Activated naive CD8-positive, alpha-beta T cell treated with anti-CD3 and anti-CD28 coated beads, Interleukin-2, amount 50 U/mL, for 16 hours (primary cell): ENCODE measurements around the gene RTP4.

Experiments used
- DNase-seq: peaks from one replicate; pipeline ENCODE4 v3.0.0-alpha.2; 2020; ENCODE audit warnings: low read depth, low spot score

The RTP4 gene, protein sequence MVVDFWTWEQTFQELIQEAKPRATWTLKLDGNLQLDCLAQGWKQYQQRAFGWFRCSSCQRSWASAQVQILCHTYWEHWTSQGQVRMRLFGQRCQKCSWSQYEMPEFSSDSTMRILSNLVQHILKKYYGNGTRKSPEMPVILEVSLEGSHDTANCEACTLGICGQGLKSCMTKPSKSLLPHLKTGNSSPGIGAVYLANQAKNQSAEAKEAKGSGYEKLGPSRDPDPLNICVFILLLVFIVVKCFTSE

DNA sequence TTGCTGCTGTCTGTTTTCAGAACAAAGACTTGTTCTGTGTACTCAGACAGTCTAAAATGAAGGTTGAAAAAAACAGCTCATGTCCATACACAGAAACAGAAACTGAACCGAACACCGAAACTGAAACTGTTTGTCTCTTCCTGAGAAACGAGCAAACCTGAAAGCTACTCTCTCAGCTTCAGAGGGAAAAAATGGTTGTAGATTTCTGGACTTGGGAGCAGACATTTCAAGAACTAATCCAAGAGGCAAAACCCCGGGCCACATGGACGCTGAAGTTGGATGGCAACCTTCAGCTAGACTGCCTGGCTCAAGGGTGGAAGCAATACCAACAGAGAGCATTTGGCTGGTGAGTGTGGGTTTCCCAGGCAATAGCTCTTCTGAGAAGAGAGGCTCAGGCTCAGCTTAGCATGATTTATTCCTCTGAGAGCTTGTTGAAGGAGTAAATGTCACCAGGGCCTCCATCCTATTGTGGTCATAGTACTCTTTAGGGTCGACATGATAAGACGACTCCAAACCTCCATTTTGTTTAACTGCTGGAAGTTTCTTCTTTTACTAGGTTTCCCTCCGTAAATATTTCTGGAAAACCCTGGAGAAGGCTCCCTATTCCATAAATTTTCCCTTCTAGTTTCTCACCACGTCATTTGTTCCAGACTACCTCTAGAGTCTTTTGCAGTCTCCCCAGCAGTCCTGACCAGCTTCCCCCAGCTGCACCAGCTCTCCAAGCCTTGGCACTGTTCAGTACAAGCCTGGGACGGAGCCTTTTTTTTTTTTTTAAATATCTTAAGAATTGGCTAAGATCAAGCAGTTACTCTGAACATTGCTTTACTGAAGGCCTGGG, at the start of gene RTP4:
TSS of gene RTP4 (plus strand) at position 135 of the 838 bp plus-strand sequence. CDS start at position 192, 57 bp downstream.
- peak; percentile 8 for DNase-seq

DNA sequence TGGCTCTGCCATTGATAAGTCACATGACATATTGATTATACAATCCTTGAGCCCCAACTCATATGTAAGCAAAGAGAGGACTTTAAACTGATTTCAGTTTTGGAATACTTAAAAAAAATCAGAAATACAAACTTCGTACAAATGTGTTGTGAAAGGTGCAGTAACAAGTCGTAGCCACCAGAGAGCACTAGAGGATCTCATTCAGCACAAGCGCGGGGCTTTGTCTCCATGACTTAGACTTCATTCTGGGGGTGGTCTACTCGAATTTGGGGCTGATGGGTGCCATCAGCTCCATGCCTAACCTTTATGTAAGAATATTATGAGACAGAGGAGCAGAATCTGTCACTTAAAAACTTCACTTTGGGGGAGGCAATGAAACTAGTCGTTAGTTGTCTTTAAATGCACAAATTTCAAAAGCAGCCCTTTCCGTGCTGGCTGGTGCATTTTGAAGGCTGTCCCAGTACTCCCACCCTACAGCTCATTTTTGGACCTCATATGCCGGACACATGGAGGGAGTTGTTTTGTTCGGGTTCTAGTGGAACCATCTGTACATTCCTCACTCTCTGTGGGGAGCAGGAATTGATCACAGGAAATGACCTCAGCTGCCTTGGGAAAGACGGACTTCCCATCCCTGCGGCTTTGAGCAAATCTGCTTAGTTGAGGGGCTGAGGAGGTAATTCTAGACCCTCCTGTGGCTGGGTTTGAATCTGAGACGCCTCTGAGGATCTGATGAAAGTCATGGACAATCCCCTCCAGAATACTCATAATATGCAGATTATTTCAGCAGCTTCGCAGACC, 49.2 kb upstream of the RTP4 start:
- DNase-seq: no peak

DNA sequence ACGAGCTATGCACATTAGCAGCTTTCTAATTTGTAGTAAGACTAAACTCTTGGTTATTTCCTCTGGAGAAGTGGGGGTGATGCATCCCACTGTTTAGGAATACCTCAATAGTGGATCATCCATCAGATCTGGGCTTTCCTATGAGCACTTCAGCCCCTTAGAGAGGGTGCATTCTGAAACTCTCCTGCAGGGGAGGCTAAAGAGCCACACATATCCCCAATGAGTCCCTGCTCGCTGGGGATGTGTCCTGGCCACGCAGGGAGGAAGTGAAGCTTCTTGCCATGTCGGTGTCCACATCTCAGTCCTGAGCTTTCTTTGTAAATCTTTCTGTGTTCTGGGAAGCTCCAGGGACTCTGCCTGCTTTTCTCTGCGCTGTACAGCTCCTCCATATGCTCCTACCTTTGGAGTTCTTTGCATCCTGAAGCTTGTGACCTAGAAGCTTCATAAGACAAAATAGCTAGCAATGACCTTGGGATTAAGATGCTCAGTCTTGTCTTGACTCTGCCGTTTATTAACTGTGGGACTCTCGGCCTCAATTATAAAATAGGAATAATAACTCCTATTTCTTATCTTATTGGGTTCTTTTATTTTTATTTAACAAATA, 48.4 kb upstream of the RTP4 start:
- DNase-seq: peak; percentile 6

DNA sequence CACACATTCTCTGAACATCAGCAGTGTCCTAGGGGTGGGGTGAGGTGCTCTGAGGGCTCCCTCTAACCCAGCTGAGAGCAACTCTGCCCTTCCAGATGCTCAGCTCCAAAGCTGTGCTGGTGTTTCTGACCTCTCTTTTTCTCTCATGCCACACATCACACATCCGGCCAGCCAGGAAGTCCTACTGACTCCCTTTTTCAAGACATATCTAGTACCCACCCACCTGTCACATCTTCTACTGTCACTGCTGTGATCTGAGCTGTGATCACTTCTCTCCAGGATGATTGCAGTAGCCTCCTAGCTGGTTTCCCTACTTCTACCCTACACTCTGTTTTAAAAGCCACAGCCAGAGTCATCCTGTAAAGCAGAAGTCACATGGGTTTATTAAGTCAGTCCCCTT, 46.4 kb upstream of the RTP4 start:
- no peak for DNase-seq

DNA sequence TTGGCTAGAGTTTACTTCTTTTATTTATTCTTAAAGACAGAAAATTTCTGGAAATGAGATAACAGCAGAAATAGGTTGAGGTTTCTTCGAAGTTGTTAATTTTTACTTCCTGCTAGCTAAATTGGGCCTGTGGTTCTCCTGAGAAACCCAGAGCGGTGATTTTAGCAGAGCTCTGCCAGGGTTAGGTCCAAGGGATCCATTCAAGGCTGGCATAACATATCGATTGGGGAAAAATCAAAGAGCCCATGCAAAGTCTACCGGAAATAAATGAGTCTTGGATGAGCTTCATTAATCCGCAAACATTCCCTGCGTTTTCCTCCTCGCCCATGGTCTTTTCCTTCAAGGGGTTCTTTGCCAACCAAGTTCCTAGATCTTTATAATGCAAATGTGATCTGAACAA, 45.9 kb upstream of the RTP4 start:
- DNase-seq: no peak

DNA sequence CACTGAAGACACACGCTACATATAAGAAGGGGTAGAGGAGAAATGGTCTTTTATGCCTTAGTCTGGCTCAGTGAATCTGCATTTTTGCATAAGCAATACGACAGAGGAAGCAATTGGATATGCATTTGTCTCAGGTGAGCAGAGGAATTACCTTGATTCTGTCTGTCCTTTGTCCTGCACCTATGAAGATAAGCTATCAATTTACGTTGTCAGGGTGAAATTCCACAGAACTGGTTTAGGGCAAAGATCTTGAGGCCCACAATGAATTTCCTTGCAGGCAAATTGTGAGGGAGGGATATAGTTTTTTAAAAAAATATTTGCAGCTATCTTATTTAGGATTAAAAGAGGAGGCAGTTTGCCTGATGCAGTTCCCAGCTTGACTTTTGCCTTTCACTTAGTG, 45.1 kb upstream of the RTP4 start:
- DNase-seq: no peak

DNA sequence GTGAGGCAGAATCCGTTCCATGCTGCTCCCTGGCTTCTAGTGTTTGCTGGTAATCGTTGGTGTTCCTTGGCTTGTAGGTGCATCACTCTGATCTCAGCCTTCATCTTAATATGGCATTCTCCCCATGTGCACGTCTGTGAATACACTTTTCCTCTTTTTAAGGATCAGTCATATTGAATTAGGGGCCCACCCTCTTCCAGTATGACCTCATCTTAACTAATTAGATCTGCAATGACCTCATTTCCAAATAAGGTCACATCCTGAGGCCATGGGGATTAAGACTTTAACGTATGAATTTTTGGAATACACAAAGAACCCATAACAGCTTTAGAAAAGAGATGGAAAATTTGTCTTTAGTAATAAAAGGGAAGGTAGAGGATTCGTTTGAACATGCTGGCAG, 42.6 kb upstream of the RTP4 start:
- DNase-seq: no peak

DNA sequence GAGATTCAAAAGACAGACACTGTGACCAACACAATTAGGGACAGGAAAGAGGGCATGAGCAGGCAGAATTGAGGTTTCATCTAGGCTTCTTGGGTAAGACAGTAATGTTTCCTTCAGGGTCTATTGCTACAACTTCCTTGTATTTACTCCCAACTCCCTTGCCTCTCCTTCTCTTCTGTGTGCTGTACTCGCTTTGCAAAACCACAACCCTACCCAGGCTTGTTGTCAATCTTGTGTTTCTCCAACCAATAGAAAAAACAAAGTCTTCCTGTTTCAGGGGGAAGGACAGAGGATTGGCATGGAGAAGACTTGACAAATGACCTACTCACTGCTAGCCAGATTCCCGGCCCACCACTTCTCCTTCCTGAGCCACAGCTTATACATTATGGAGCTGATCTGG, 40.3 kb upstream of the RTP4 start:
- no peak for DNase-seq

DNA sequence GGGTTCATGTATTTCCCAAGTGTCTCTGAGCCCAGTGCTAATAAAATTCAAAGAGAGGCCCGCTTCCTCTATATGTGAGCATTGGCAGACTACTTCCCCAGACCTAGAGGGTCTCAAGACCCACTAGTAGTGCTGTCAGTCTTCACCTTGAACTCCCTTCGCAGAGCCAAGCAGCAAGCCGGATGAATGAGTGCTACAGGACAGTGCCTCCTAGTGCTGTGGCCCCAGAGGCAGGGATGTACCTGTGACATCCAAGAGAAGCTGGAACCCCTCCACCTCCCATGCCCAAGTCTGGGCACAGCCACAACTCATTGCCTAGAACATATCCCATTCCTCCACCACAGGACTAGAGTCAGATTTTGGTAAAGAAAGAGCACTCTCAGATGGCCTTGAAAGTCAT, 39.5 kb upstream of the RTP4 start:
- DNase-seq: no peak

DNA sequence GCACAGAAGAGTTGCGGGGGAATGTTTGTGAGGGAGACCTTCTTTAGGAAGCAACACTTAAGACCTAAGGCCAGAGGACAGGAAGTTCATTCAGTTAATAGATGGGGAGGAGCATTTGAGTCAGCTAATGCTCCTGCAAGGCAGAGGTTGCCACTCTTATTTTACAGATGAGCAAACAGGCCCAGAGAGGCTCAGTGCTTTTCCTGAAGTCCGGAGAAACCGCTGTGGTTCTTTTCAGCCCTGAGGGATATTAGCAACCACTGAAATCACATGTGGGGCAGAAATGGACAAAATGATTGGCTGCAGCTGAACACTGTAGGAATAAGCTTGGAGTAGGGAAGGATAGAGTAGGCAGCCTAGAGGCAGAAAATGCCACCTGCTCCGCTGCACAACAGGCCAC, 33.3 kb upstream of the RTP4 start:
- DNase-seq: no peak

DNA sequence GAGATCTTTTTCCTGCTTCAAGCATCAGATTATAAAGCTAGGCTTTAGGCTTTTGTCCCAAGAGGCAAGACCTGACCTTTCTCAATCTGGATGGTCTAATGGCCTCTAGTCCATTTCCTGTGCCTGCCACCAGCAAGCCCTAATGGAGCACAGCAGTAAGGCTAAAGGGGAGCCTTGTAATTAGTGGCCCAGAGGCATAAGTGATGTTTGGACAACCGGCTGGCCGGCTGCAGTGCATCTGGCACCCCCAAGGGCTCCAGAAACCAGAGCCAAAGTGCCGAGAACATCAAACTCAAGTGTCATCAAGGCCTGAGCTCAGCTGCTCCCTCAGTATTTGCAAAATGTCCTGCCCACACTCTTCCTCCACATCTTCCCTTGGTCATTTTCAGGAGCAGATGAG, 31.9 kb upstream of the RTP4 start:
- no peak for DNase-seq

DNA sequence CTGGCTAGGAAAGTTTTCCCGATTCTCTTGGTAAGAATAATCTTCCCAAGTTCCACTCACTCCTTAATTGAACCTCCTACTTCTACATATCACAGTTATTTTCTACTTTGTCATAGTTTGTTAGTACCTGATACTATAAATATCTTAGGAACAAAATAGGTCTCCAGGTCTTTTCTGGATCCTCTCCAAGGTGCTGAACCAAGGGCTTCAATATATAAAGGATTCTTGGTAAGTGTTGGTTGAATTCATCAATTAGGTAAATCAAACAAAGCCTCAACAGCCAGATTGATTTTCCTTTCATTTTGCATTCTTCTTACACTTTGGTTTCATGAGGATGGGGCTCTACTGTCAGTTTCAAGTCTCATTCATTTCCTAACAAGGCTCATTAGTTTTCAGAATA, 27.6 kb upstream of the RTP4 start:
- DNase-seq: no peak

DNA sequence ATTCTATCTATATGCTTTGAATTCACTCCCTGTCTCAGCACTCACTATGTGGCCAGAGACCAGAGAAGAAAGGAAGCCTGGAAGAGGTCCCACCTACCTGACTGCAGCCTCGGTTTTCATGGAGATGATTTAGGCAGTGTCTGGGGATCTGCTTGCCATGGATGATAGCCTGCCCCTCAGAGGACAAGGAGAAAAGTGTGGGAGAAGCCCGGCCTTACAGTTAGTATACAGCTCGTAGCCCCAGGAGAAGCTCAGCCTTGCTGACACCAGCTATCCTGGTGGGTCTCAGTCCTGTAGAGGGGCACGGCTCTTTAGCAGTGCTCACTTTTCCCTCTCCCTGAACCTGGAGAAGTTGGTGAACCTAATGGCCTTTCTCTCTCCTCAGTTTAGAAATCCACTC, 25.9 kb upstream of the RTP4 start:
- DNase-seq: no peak

DNA sequence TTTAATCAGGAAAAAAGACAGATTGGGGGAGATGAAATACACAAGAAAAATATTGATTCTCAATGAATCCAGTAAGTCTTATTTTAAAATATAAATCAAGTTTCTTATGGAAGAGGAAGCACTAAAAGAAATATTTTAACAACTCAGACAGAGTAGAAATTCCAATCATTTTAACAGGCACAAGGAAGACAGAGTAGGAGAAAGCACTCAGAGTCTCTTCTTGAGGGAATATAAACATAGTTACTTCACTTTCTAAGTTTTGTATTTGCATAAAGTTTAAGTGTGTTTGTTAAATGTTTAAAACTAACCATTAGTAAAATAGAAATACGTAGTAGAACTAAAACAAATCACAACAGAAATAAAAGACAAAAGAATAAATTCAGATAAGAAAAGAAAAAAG, 24.5 kb upstream of the RTP4 start:
- DNase-seq: no peak

DNA sequence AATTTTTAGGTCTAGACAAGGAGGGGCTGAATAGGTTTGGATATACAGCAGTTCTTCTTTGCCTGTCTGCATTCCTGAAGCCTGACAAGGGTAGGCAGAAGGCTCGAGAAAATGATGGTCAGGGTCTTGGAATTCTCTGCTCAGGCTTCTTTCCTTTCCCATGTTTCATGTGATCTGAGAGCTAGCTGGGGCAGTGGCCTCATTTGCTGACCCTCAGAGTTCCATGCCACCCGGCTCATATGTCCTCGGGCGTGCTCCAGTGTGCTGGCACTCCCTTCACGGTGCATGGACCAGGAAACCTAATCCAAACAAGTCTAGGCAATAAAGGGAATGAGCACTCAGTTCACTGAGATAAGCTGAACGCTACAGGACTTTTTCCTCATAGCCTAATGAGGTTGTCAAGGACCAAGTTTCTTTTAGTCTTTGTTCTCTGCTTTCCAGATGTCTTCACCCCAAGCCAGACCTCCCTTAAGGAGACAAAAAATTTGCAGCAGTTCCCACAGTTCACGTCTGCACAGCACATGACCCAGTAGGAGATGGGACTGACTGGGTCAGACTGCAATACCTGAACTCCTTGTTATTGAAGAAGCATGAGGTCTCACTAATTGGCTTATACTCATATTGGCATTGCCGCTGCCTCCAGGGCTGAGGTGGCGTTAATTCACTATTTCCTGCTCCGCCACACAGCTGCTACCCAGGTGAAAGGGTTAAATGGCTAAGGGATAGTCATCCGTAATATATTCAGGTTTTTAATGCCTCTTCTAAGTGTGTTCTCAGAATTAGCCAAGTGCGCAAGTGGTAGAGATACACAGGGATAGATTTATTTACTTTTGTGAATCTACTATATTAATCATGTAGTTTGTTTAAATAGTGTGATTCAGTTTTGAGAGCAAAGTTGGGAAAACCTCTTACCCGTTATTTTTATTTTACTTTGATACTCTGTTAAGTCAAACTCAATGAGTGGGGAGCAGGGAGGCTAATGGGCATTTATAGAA, 15.3 kb upstream of the RTP4 start:
- DNase-seq: no peak

DNA sequence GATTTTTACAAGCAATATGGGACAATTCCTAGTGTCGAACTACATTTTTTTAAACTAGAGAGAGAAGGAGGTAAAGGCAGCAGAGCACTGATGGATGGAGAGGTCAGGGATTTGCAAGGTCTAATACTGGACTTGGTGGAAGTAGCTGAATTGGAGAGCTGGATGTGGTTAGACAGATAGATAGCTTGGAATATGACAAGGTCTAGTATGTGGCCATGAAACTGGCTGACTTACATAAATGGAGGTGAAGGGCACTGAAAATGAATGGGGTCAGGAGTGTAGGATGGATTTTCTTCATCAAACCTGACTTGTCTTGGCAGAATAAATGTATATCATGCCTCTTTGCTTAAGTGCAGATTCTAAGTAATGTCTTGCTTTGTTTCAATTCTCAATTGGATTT, 10.1 kb upstream of the RTP4 start:
- no peak for DNase-seq

DNA sequence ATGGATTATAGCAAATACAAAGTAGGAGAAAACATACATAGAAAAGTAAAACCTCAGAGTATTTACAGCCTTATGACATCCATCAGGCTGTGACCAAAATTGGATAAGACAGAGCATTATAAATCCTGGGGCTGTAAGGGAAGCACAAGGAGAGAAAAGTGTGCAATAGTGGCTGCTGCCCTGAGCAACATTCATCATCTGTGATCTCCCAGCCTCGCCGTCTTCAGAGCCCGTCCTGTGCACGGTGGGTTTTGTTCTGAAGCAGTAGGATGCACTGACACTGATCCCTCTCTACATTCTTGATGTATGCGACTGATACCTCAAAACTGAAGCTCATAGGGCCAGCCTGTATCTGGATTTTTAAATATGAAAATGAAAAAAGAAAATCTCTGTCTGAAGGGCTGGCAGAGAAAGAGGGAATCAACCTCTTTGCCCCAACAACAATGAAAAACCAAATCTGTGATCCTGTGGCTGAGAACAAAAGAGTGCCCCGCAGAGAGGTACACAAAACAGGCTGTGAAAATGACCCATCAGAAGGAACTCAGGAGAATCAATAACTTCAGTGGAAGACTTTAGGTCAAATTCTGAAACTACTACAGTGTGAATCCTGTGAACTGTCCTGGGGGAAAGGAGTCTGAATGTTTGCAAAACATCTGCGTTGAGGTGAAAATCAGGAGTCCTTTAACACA, 8.2 kb upstream of the RTP4 start:
- DNase-seq: no peak

DNA sequence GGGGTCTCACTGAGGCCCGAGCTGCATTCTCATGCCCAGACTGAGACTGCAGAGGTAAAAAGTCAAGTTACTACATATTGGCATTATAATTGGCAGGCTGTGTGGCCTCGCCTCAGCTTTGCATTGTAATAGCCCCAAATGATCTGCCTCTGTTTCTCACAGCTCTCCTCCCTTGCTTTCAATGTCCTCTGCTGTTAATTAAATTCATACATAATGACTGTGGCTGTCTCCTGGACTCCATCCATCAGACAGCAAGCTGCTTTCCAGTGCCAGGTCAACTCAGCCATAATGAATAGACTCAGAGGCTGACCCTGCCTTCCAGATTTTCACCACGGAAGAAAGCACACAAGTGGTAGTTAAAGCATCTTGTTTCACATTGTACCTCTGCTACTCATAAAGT, 7.6 kb upstream of the RTP4 start:
- DNase-seq: no peak

DNA sequence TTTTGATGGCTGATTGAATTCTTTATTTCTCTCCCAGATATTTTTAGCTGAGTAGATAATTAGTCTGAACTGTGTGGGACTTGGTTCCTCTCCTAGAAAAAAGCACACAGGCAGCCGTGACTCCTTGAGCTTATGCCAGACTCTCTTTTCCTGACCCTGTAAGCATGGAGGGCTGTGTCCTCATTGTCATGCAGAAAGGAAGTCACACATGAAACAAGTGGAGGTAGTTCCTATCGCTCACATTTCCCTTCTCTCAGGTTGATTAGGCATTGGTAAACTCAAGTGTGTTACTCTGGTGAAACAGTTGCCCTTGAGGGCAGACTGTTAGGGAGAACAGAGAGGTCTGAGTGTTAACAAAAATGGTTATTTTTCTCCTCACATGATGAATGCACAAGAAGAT, 6.3 kb upstream of the RTP4 start:
- no peak for DNase-seq

DNA sequence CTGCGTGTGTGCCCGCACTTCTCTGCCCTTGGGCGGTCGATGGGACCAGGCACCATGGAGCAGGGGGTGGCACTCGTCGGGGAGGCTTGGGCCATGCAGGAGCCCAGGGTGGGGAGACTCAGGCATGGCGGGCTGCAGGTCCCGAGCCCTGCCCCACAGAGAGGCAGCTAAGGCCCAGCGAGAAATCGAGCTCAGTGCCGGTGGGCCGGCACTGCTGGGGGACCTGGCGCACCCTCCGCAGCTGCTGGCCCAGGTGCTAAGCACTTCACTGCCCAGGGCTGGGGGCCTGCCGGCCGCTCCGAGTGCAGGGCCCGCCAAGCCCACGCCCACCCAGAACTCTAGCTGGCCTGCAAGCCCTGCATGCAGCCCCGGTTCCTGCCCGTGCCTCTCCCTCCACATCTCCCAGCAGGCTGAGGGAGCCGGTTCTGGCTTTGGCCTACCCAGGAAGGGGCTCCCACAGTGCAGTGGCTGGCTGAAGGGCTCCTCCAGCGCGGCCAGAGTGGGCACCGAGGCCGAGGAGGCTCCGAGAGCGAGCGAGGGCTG, 553 bp upstream of the RTP4 start:
- no peak for DNase-seq
